Measurements from ENCODE around the gene MYO15A. TPM values are rescaled to one million over a fixed set of nuclear protein-coding genes. Genes with fewer than 3 reads are reported as not detected.

The MYO15A gene
- total and polyA plus RNA-seq, 9 donors = 1.5 to 5.4 (median 3.2) TPM

- WGBS, 3 donors = 0 to 1% (median 0%) methylated on average over 52 of the region's 52 CpGs
- Histone ChIP-seq H3K9me3 (no peaks in the 10 kb centered on the region), H3K36me3 (no peaks in the 10 kb centered on the region), H3K27ac (peak within 1 kb of the TSS; percentile 72 to 78), H3K27me3 (no peaks in the 10 kb centered on the region), H3K4me1 (ENCODE audit: insufficient read depth) (peaks cover 5% of the 10 kb centered on the region), H3K4me3 (peak within 1 kb of the TSS; percentile 55)
- TF ChIP-seq POLR2A (IDR thresholded peaks at IDR 0.05) = peak; percentile 48
- no peak for TF ChIP-seq CTCF (IDR thresholded peaks at IDR 0.05)
- DNase-seq = peak; percentile 88 to 96 (median 90)
- intact Hi-C loops (cut with DNase I) = no loop called here
These were observed 20.7 kb upstream of the MYO15A start, which contains the start of gene DRG2 for GRCh38 chr17:18087610-18088491. Gene DRG2, plus strand, starts transcription at chr17:18087948. Its CDS starts 76 bp downstream, at chr17:18088024.

GRCh38 chr17:18089613-18090012 lies 18.9 kb upstream of the MYO15A start:
- intact Hi-C loops (cut with DNase I) = no loop called here
- Histone ChIP-seq H3K27me3 (no peaks in the 10 kb centered on the region), H3K9me3 (no peaks in the 10 kb centered on the region), H3K36me3 (no peaks in the 10 kb centered on the region), H3K4me1 (ENCODE audit: insufficient read depth) (peaks cover 5% of the 10 kb centered on the region), H3K27ac (no peak overlapping the region), H3K4me3 (no peak overlapping the region)
- DNase-seq = no peak
- no peak for TF ChIP-seq CTCF (IDR thresholded peaks at IDR 0.05)
- TF ChIP-seq EP300 (IDR thresholded peaks at IDR 0.05) = no peak
- TF ChIP-seq POLR2A (IDR thresholded peaks at IDR 0.05) = no peak
- 92 to 98% (median 97%) methylated on average over 2 of the region's 2 CpGs for WGBS, 3 donors

GRCh38 chr17:18093616-18094408 lies 14.7 kb upstream of the MYO15A start:
- TF ChIP-seq EP300 (IDR thresholded peaks at IDR 0.05) (no peak), POLR2A (IDR thresholded peaks at IDR 0.05) (no peak), CTCF (IDR thresholded peaks at IDR 0.05) (no peak)
- DNase-seq = peak in 2 of 5 donors; percentile 36 to 59
- Histone ChIP-seq H3K4me3 (no peak overlapping the region), H3K9me3 (no peaks in the 10 kb centered on the region), H3K36me3 (no peaks in the 10 kb centered on the region), H3K4me1 (ENCODE audit: insufficient read depth) (peaks cover under 1% of the 10 kb centered on the region), H3K27ac (no peak overlapping the region), H3K27me3 (no peaks in the 10 kb centered on the region)
- intact Hi-C loops (cut with DNase I) = no loop called here
- 70 to 76% (median 72%) methylated on average over 15 of the region's 15 CpGs for WGBS, 3 donors

GRCh38 chr17:18094409-18094807 lies 14.1 kb upstream of the MYO15A start:
- intact Hi-C loops (cut with DNase I) = no loop called here
- Histone ChIP-seq H3K36me3 (no peaks in the 10 kb centered on the region), H3K27me3 (no peaks in the 10 kb centered on the region), H3K9me3 (no peaks in the 10 kb centered on the region), H3K4me1 (ENCODE audit: insufficient read depth) (no peaks in the 10 kb centered on the region), H3K27ac (no peak overlapping the region), H3K4me3 (no peak overlapping the region)
- TF ChIP-seq CTCF (IDR thresholded peaks at IDR 0.05) = no peak
- no peak for TF ChIP-seq EP300 (IDR thresholded peaks at IDR 0.05)
- TF ChIP-seq POLR2A (IDR thresholded peaks at IDR 0.05) = no peak
- WGBS, 3 donors = 96 to 99% (median 98%) methylated on average over 10 of the region's 10 CpGs
- no peak for DNase-seq
